Type B pancreatic cell (in vitro differentiated cells): ENCODE measurements around the gene NR2F1. TPM values are rescaled to one million over a fixed set of nuclear protein-coding genes. Genes with fewer than 3 reads are reported as not detected.

Experiments
- DNase-seq: peaks from one replicate; pipeline ENCODE4 v3.0.0; 2021; ENCODE audit warnings: mixed read lengths; ENCODE audit not compliant: unreplicated experiment; ENCODE audit errors: extremely low spot score
- H3K27ac Mint-ChIP-seq: 2 replicates; pipeline ENCODE4 v1.8.0; 2021; ENCODE audit warnings: mild to moderate bottlenecking, mixed read lengths
- H3K27me3 Mint-ChIP-seq: 2 replicates; pipeline ENCODE4 v1.8.0; 2021; ENCODE audit warnings: mixed read lengths
- H3K36me3 Mint-ChIP-seq: 2 replicates; pipeline ENCODE4 v1.8.0; 2021; ENCODE audit warnings: mixed read lengths
- H3K4me1 Mint-ChIP-seq: one replicate; pipeline ENCODE4 v1.8.0; 2021; ENCODE audit warnings: mixed read lengths; ENCODE audit not compliant: unreplicated experiment
- H3K4me3 Mint-ChIP-seq: 2 replicates; pipeline ENCODE4 v1.8.0; 2021; ENCODE audit warnings: mild to moderate bottlenecking, mixed read lengths
- H3K9me3 Mint-ChIP-seq: 2 replicates; pipeline ENCODE4 v1.8.0; 2021; ENCODE audit warnings: mixed read lengths
- CTCF ChIP-seq: fragments of 200-600 bp; sonication (generic); conservative IDR thresholded peaks from 2 replicates; pipeline ENCODE4 v1.5.0; 2021; ENCODE audit warnings: antibody characterized with exemption, mild to moderate bottlenecking
- total RNA-seq: library from RNA; stranded (reverse); gene quantifications from 2 replicates; pipeline ENCODE4 v1.2.1, GENCODE V29; 2021; ENCODE audit warnings: low replicate concordance

NR2F1 gene
- total RNA-seq, 1 donor from 2014 or later, result 126 TPM

- Mint-ChIP-seq H3K36me3 (no peaks in the 10 kb centered on the region), H3K4me3 (peak overlapping the region; percentile 85), H3K27me3 (peaks cover 48% of the 10 kb centered on the region), H3K27ac (peak overlapping the region; percentile 63), H3K4me1 (peaks cover 32% of the 10 kb centered on the region), H3K9me3 (no peaks in the 10 kb centered on the region)
- DNase-seq, result no peak
- TF ChIP-seq CTCF, result no peak
These were observed 21.0 kb downstream of the NR2F1 start for GRCh38 chr5:93603793-93604643.

- H3K9me3 Mint-ChIP-seq, result no peaks in the 10 kb centered on the region
- H3K27me3 Mint-ChIP-seq, result peaks cover 57% of the 10 kb centered on the region
- peaks cover 32% of the 10 kb centered on the region for H3K4me1 Mint-ChIP-seq
- DNase-seq, result no peak
- H3K4me3 Mint-ChIP-seq, result peak overlapping the region; percentile 57
- TF ChIP-seq CTCF, result no peak
- H3K27ac Mint-ChIP-seq, result no peak overlapping the region
- H3K36me3 Mint-ChIP-seq, result no peaks in the 10 kb centered on the region
These were observed 21.9 kb downstream of the NR2F1 start for GRCh38 chr5:93604644-93605515.

- Mint-ChIP-seq H3K4me3 (no peak overlapping the region), H3K4me1 (peaks cover 32% of the 10 kb centered on the region), H3K36me3 (no peaks in the 10 kb centered on the region), H3K27me3 (peaks cover 72% of the 10 kb centered on the region), H3K27ac (no peak overlapping the region), H3K9me3 (no peaks in the 10 kb centered on the region)
- no peak for TF ChIP-seq CTCF
- no peak for DNase-seq
These were observed 23.3 kb downstream of the NR2F1 start for GRCh38 chr5:93606382-93606752.

- Mint-ChIP-seq H3K27me3 (peaks cover 84% of the 10 kb centered on the region), H3K4me1 (peaks cover 42% of the 10 kb centered on the region), H3K36me3 (no peaks in the 10 kb centered on the region), H3K27ac (no peak overlapping the region), H3K4me3 (peak overlapping the region; percentile 54), H3K9me3 (no peaks in the 10 kb centered on the region)
- no peak for DNase-seq
- TF ChIP-seq CTCF, result peak; percentile 64
These were observed 24.6 kb downstream of the NR2F1 start for GRCh38 chr5:93607367-93608258.

GRCh38 chr5:93608855-93609254 is 25.8 kb downstream of the NR2F1 start:
- Mint-ChIP-seq H3K4me3 (no peak overlapping the region), H3K9me3 (no peaks in the 10 kb centered on the region), H3K4me1 (peaks cover 35% of the 10 kb centered on the region), H3K27me3 (peaks cover 95% of the 10 kb centered on the region), H3K36me3 (no peaks in the 10 kb centered on the region), H3K27ac (no peak overlapping the region)
- DNase-seq, result no peak
- TF ChIP-seq CTCF, result no peak
